Uterus (tissue), 2 donors: ENCODE measurements around the gene MBTD1.

Experiments used
- CTCF ChIP-seq, 4 experiments: fragments of 200-600 bp in 2 of 4; fragments of 450-650 bp in 2 of 4; sonication (generic) in 2 of 4; IDR thresholded peaks; one replicate each; pipeline ENCODE4 v1.5.1; 2016 to 2019; ENCODE audit warnings: antibody characterized with exemption in 4 of 4, mild to moderate bottlenecking in 2 of 4, moderate library complexity in 1 of 4
- POLR2A ChIP-seq, 2 donors: fragments of 450-650 bp; IDR thresholded peaks; one replicate each; pipeline ENCODE4 v1.6.1; 2016; ENCODE audit warnings: antibody characterized with exemption in 2 of 2, mild to moderate bottlenecking in 1 of 2, moderate library complexity in 1 of 2

- TF ChIP-seq CTCF (IDR thresholded peaks at IDR 0.05): no peak
- TF ChIP-seq POLR2A (IDR thresholded peaks at IDR 0.05): no peak
These were observed 9.5 kb downstream of the MBTD1 start for GRCh38 chr17:51250314-51250840.
